Measurements from ENCODE around the gene ABCD3. TPM values are rescaled to one million over a fixed set of nuclear protein-coding genes. Genes with fewer than 3 reads are reported as not detected.

Gene ABCD3
- total RNA-seq, 4 donors from 2014 or later, result 21.1 to 48.4 (median 28.0) TPM

DNA sequence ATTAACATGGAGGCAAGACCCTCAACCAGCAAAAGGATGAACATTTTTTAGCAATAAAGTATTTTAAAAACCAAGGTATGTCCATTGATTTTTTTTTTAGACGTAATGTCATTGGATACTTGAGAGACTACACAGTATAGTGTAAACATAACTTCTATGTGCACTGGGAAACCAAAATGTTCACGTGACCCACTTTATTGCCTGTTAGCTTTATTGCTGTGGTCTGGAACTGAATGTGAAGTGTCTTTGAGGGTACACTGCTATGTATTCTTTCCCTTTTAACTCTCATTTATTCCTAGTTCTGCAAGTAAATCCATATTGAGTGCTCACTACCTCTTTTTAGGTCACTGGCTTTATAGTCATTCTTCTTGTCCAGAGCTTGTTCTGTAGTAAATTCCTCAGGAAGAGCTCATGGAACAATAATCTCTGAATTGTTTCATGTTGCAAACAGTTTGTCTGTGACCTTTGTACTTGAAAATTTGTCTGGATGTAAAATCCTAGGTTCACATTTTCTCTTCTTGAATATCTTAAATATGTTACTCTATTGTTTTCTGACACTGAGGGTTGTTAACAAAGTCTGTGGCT is 20.6 kb downstream of the ABCD3 start:
- TF ChIP-seq, protein P1, sequence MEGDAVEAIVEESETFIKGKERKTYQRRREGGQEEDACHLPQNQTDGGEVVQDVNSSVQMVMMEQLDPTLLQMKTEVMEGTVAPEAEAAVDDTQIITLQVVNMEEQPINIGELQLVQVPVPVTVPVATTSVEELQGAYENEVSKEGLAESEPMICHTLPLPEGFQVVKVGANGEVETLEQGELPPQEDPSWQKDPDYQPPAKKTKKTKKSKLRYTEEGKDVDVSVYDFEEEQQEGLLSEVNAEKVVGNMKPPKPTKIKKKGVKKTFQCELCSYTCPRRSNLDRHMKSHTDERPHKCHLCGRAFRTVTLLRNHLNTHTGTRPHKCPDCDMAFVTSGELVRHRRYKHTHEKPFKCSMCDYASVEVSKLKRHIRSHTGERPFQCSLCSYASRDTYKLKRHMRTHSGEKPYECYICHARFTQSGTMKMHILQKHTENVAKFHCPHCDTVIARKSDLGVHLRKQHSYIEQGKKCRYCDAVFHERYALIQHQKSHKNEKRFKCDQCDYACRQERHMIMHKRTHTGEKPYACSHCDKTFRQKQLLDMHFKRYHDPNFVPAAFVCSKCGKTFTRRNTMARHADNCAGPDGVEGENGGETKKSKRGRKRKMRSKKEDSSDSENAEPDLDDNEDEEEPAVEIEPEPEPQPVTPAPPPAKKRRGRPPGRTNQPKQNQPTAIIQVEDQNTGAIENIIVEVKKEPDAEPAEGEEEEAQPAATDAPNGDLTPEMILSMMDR (IDR thresholded peaks at IDR 0.05; ENCODE audit: low read depth), result no peak

DNA sequence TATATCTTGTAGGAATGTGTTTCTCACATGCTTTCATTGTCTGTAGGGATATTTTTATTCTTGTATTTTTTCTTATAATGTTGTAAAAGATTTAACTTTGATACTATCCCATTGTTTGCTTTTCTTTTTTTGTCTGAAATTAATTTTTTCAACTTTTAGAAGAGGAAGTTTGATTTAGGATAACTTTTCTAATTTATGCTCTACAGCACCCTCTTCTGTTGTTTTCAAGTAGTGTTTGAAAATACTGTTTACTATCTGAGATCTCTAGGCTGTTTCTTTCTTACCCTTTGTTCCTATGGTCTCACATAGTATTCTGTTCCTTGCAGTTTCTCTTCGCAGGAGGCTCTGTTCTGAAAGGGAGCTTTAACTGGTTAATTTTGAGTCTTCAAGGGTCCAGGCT is 21.9 kb downstream of the ABCD3 start:
- TF ChIP-seq, protein P1 (IDR thresholded peaks at IDR 0.05; ENCODE audit: low read depth), result no peak

DNA sequence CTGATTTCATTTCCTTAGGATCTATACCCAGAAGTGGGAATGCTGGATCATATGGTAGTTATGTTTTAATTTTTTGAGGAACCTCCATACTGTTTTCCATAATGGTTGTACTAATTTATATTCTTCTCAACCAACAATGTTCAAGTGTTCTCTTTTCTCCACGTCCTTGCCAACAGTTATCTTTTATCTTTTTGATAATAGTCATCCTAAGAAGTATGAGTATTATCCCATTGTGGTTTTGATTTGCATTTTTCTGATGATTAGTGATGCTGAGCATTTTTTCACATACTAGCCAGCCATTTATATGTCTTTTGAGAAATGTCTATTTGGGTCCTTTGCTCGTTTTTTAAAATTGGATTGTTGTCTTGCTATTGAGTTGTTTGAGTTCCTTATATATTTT is 38.5 kb downstream of the ABCD3 start:
- TF ChIP-seq, protein P1 (IDR thresholded peaks at IDR 0.05; ENCODE audit: low read depth), result no peak

DNA sequence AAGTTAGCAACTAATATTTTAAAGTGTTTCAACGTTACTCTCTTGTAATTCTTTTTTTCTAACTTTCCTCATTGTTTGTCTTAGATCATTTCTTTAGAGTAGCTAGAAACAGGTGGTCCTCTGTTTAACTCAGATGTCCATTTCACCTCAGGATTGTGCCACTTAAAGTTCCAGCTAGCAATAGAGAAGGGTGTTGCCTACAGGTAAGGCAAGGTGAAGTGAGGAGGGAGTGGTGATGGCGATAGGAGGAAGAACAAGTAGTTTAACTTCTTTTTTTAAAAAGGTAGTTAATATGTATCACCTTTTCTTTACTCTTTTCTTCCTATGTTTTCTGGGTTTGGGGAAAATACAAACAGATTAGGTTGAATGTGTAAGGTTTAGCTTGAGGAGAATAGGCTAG is 44.4 kb downstream of the ABCD3 start:
- TF ChIP-seq, protein P1 (IDR thresholded peaks at IDR 0.05; ENCODE audit: low read depth), result no peak

DNA sequence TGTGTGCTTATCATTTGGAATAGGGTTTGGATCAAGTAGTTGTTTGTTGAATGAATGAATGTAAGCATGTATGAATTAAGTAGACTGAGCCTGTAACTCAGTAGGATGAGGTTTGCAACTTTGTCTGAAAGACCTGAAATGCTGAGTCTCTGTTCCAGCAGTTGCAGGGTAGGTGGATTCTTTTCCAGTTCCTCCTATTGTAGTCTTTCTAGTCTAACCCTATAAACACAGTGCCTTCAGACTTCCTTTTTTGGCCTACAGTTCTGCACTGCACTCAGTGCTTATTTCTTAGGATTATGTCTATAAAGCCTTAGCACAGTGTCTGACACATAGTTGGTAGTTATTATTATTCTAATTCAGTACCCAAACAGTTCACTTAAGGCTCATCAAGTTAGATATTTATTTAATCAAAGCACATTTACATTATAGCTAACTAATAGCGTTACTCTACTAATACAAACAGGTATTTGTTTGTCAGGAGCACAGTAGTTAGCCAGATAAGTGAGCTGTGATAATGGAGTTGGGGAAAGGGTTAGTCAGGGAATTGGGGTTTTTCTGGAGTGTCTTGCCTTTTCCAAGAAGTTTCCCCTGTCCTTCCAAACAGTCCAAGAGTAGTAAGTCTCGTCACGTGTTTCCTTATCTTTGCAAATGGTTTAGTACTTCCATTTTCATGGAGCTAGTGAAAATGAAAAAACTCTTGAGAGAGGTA is 45.0 kb downstream of the ABCD3 start:
- TF ChIP-seq, protein P1 (IDR thresholded peaks at IDR 0.05; ENCODE audit: low read depth), result no peak

DNA sequence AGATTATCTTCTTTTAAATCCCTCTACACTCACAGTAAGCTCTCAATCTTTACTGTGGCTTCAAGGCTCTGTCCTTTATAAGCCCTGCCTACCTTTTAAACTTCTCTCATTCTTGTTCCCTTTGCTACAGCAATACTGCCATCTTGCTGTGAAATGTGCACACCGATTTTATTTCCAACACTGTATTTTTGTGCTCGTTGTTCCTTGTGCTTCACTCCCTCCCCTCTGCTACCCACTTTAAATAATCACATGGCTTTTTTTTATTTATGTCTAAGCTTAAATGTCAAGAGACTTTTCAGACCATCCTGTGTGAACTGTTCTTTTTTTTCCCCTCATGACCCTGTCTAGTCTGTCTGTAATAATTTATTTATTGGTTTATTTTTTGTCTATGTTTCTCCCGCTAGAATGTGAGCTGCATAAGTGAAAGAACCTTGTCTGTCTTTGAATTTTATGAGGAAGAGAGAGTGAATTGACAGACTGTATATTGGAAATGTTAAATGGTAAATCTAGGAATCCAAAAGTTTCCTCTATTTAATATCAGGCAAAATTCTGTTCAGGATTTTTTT is 45.7 kb downstream of the ABCD3 start:
- TF ChIP-seq, protein P1 (IDR thresholded peaks at IDR 0.05; ENCODE audit: low read depth), result no peak

DNA sequence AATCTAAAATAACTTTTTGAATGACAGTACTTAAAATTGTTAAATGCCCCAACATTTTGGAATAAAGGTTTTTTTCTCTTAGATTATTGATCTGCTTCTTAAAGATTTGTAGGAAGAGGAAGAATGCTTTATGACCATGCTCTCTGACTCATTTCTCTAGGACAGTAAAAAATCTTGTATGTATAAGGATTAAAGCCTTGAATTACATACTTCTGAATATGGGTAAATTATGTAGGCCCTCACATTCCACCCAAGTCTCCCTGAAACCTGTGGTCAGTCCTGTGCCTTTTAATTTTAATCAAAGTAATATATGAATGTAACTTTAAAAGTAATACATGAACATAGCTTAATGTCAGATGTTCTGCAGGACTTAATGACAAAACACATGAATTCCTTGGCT is 50.5 kb downstream of the ABCD3 start:
- TF ChIP-seq, protein P1 (IDR thresholded peaks at IDR 0.05; ENCODE audit: low read depth), result no peak
